ENCODE results near the gene RNU6-1. TPM values are rescaled to one million over a fixed set of nuclear protein-coding genes. Genes with fewer than 3 reads are reported as not detected.

RNU6-1 gene
- polyA plus RNA-seq, 1 of the 3 experiments (the other 2 are of a cell fraction) = not detected

DNA sequence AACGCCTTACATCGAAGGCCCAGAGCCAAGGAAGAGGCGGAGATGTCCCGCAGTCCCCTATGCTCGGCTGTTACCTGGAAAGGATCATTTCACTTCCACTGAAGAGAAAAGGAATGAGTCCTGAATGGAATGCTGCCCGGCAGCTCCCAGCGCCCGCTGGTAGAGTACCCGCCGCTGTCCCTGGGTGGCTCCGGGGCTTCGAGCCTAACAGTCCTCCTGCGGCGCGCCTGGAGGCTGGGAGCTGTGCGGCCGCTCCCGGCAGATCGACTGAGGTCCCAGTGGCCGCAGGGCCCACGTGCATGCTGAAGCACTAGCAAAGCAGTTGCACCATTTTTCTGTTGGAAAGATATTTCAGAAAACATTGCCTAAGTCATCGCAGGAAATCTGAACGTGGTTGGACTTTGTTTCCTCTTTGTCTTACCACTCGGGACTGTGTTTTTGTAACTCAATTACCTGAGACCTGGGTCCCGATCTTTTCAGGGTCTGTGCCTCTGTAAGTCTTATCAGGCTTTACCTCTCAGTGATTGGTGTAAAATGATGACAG, 984 bp downstream of the RNU6-1 start:
- H3K27me3 ChIP-seq (ENCODE audit: insufficient read depth) = no peaks in the 10 kb centered on the region
- H3K27ac ChIP-seq (ENCODE audit: low read depth in 2 of 2, low read length in 1 of 2) = peak overlapping the region; percentile 83 to 90; a peak in 3 of 4 replicates
- H3K4me3 ChIP-seq (ENCODE audit: low read depth in 2 of 2, low read length in 1 of 2) = peak overlapping the region; percentile 73 to 97
- peaks cover 8% of the 10 kb centered on the region for H3F3A ChIP-seq (replicated peaks; ENCODE audit: insufficient read depth)
- peaks cover 0 to 13% of the 10 kb centered on the region in 2 experiments; a peak in 2 of 4 replicates for H3K4me1 ChIP-seq (ENCODE audit: control insufficient read depth in 1 of 2, insufficient read depth in 2 of 2, low read depth in 1 of 2, low read length in 1 of 2)
- WGBS (ENCODE audit: low lambda C conversion rate) = 44% methylated on average over 24 of the region's 25 CpGs
- peak overlapping the region; percentile 76; the same call in 1 of the 2 replicates for H3K9ac ChIP-seq
- H2AFZ ChIP-seq (ENCODE audit: low read depth) = peak overlapping the region; percentile 91
- ChIA-PET CTCF (interaction anchor here (1.7 to 9.4 kb wide), 2 partner anchors 381 to 453 kb away, joined by 4 to 123 read pairs; no protein-coding TSS in a partner anchor), POLR2A (interaction anchor here (0.6 kb wide), 1 partner anchor 121 kb away, joined by 3 read pairs; no protein-coding TSS in a partner anchor)
- no peaks in the 10 kb centered on the region for H3K36me3 ChIP-seq (replicated peaks in 1 of 2; ENCODE audit: control insufficient read depth in 1 of 2, insufficient read depth in 2 of 2, low read length in 1 of 2)
- peak overlapping the region; percentile 82 for H3K4me2 ChIP-seq
- no peaks in the 10 kb centered on the region for H3K9me2 ChIP-seq
- no peaks in the 10 kb centered on the region for H3K79me2 ChIP-seq (ENCODE audit: insufficient read depth)
- H4K20me1 ChIP-seq (ENCODE audit: insufficient read depth) = no peaks in the 10 kb centered on the region
- TF ChIP-seq, protein P1, sequence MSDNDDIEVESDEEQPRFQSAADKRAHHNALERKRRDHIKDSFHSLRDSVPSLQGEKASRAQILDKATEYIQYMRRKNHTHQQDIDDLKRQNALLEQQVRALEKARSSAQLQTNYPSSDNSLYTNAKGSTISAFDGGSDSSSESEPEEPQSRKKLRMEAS (IDR thresholded peaks at IDR 0.05; ENCODE audit: low read depth) = 0 out of 2 replicates have a peak, but pooled peaks have one; percentile 26
- no peak for TF ChIP-seq NRF1 (IDR thresholded peaks at IDR 0.05; ENCODE audit: low read depth, low read length)
- peak; percentile 75 for DNase-seq
- no peaks in the 10 kb centered on the region for H3K9me3 ChIP-seq

GRCh38 chr15:67836955-67837354, 2.9 kb downstream of the RNU6-1 start:
- TF ChIP-seq MXI1 (IDR thresholded peaks at IDR 0.05; ENCODE audit: low read depth, low read length) = no peak
- no peak for TF ChIP-seq IRF3 (IDR thresholded peaks at IDR 0.05; ENCODE audit: low read depth, low read length)
- no peak for TF ChIP-seq CHD2 (IDR thresholded peaks at IDR 0.05; ENCODE audit: low read length, partially characterized antibody)
- TF ChIP-seq MEF2A (IDR thresholded peaks at IDR 0.05; ENCODE audit: borderline replicate concordance, low read depth) = no peak
- no peak for TF ChIP-seq NFIC (IDR thresholded peaks at IDR 0.05; ENCODE audit: borderline replicate concordance)
- Histone ChIP-seq H3K36me3 (replicated peaks in 1 of 2; ENCODE audit: control insufficient read depth in 1 of 2, insufficient read depth in 2 of 2, low read length in 1 of 2) (no peaks in the 10 kb centered on the region), H3K9ac (no peak overlapping the region), H2AFZ (ENCODE audit: low read depth) (no peak overlapping the region), H3K27ac (ENCODE audit: low read depth in 2 of 2, low read length in 1 of 2) (no peak overlapping the region), H3K27me3 (ENCODE audit: insufficient read depth) (no peaks in the 10 kb centered on the region), H3K9me2 (no peaks in the 10 kb centered on the region), H3K79me2 (ENCODE audit: insufficient read depth) (no peaks in the 10 kb centered on the region), H3K4me2 (no peak overlapping the region), H3F3A (replicated peaks; ENCODE audit: insufficient read depth) (peaks cover 8% of the 10 kb centered on the region), H3K4me3 (ENCODE audit: low read depth in 2 of 2, low read length in 1 of 2) (no peak overlapping the region), H4K20me1 (ENCODE audit: insufficient read depth) (no peaks in the 10 kb centered on the region), H3K9me3 (no peaks in the 10 kb centered on the region), H3K4me1 (ENCODE audit: control insufficient read depth in 1 of 2, insufficient read depth in 2 of 2, low read depth in 1 of 2, low read length in 1 of 2) (peaks cover 0 to 21% of the 10 kb centered on the region in 2 experiments; a peak in 2 of 4 replicates)
- ChIA-PET CTCF (interaction anchor here (1.0 to 9.4 kb wide), 11 partner anchors 13 to 890 kb away, joined by 3 to 123 read pairs (median 5); partner anchors contain the start of gene MAP2K5), POLR2A (no interaction called here)
- DNase-seq = no peak
- WGBS (ENCODE audit: low lambda C conversion rate) = 40% methylated on average over 2 of the region's 2 CpGs

GRCh38 chr15:67836477-67836876, 3.4 kb downstream of the RNU6-1 start:
- DNase-seq = peak; percentile 76
- Histone ChIP-seq H3K27me3 (ENCODE audit: insufficient read depth) (no peaks in the 10 kb centered on the region), H2AFZ (ENCODE audit: low read depth) (no peak overlapping the region), H3K4me1 (ENCODE audit: control insufficient read depth in 1 of 2, insufficient read depth in 2 of 2, low read depth in 1 of 2, low read length in 1 of 2) (peaks cover 0 to 21% of the 10 kb centered on the region in 2 experiments; a peak in 2 of 4 replicates), H3K9me3 (no peaks in the 10 kb centered on the region), H3K79me2 (ENCODE audit: insufficient read depth) (no peaks in the 10 kb centered on the region), H3K27ac (ENCODE audit: low read depth in 2 of 2, low read length in 1 of 2) (no peak overlapping the region), H4K20me1 (ENCODE audit: insufficient read depth) (no peaks in the 10 kb centered on the region), H3K4me2 (no peak overlapping the region), H3K36me3 (replicated peaks in 1 of 2; ENCODE audit: control insufficient read depth in 1 of 2, insufficient read depth in 2 of 2, low read length in 1 of 2) (no peaks in the 10 kb centered on the region), H3K9me2 (no peaks in the 10 kb centered on the region), H3F3A (replicated peaks; ENCODE audit: insufficient read depth) (peaks cover 8% of the 10 kb centered on the region), H3K4me3 (ENCODE audit: low read depth in 2 of 2, low read length in 1 of 2) (no peak overlapping the region), H3K9ac (no peak overlapping the region)
- POLR2A ChIA-PET = no interaction called here
- WGBS (ENCODE audit: low lambda C conversion rate) = 39% methylated on average over 7 of the region's 8 CpGs
- CTCF ChIA-PET = interaction anchor here (0.7 to 9.4 kb wide), 29 partner anchors 9 to 890 kb away, joined by 3 to 123 read pairs (median 4); partner anchors contain the start of gene SKOR1
- no peak for TF ChIP-seq RXRA (IDR thresholded peaks at IDR 0.05; ENCODE audit: borderline replicate concordance, low read depth)
- TF ChIP-seq EZH2phosphoT487 (IDR thresholded peaks at IDR 0.05; ENCODE audit: borderline replicate concordance, low read depth) = no peak
- no peak for TF ChIP-seq GABPA (IDR thresholded peaks at IDR 0.05; ENCODE audit: low read depth)
- no peak for TF ChIP-seq RFX5 (IDR thresholded peaks at IDR 0.05; ENCODE audit: low read length)
- peak; percentile 84 for TF ChIP-seq RAD21 (IDR thresholded peaks at IDR 0.05; ENCODE audit: low read length)
- TF ChIP-seq, protein P2, sequence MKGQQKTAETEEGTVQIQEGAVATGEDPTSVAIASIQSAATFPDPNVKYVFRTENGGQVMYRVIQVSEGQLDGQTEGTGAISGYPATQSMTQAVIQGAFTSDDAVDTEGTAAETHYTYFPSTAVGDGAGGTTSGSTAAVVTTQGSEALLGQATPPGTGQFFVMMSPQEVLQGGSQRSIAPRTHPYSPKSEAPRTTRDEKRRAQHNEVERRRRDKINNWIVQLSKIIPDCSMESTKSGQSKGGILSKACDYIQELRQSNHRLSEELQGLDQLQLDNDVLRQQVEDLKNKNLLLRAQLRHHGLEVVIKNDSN (IDR thresholded peaks at IDR 0.05; ENCODE audit: borderline replicate concordance, low read depth) = no peak
- TF ChIP-seq, protein P3, sequence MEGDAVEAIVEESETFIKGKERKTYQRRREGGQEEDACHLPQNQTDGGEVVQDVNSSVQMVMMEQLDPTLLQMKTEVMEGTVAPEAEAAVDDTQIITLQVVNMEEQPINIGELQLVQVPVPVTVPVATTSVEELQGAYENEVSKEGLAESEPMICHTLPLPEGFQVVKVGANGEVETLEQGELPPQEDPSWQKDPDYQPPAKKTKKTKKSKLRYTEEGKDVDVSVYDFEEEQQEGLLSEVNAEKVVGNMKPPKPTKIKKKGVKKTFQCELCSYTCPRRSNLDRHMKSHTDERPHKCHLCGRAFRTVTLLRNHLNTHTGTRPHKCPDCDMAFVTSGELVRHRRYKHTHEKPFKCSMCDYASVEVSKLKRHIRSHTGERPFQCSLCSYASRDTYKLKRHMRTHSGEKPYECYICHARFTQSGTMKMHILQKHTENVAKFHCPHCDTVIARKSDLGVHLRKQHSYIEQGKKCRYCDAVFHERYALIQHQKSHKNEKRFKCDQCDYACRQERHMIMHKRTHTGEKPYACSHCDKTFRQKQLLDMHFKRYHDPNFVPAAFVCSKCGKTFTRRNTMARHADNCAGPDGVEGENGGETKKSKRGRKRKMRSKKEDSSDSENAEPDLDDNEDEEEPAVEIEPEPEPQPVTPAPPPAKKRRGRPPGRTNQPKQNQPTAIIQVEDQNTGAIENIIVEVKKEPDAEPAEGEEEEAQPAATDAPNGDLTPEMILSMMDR (IDR thresholded peaks at IDR 0.05) = peak; percentile 89
- no peak for TF ChIP-seq FOXM1 (IDR thresholded peaks at IDR 0.05; ENCODE audit: low read depth)
- TF ChIP-seq EP300 (IDR thresholded peaks at IDR 0.05; ENCODE audit: borderline replicate concordance in 1 of 2, low read depth in 1 of 2, low read length in 1 of 2) = no peak

Data from SK-N-SH (cell line).